ENCODE data around the gene FRMD4A. TPM values are rescaled to one million over a fixed set of nuclear protein-coding genes. Genes with fewer than 3 reads are reported as not detected.
"Not testable (repeated sequence)": the region's sequence is repeated elsewhere in the genome, so short reads cannot be mapped to it uniquely, and the experiment has no call there.

Gene FRMD4A
- total RNA-seq, 1 donor from 2014 or later, result 23.7 TPM

GRCh38 chr10:14200698-14201544 lies 129.8 kb downstream of the FRMD4A start:
- DNase-seq (ENCODE audit: low spot score), result no peak
- intact Hi-C loops (cut with DNase I), result no loop called here

- DNase-seq (ENCODE audit: low spot score), result not testable (repeated sequence)
- intact Hi-C loops (cut with DNase I), result loop anchor here (10.0 kb wide), 1 partner anchor 414 kb away; no protein-coding TSS in a partner anchor
Measured at GRCh38 chr10:14199098-14199497, 131.6 kb downstream of the FRMD4A start.

- intact Hi-C loops (cut with DNase I), result loop anchor here (10.0 kb wide), 1 partner anchor 413 kb away; no protein-coding TSS in a partner anchor
- no peak for DNase-seq (ENCODE audit: low spot score)
Measured at GRCh38 chr10:14198078-14198477, 132.6 kb downstream of the FRMD4A start.

- intact Hi-C loops (cut with DNase I), result loop anchor here (2.0 to 10.0 kb wide), 2 partner anchors 283 to 411 kb away; no protein-coding TSS in a partner anchor
- no peak for DNase-seq (ENCODE audit: low spot score)
Measured at GRCh38 chr10:14196113-14196512, 134.6 kb downstream of the FRMD4A start.

- no peak for DNase-seq (ENCODE audit: low spot score)
- intact Hi-C loops (cut with DNase I), result loop anchor here (10.0 kb wide), 1 partner anchor 411 kb away; no protein-coding TSS in a partner anchor
Measured at GRCh38 chr10:14195433-14195832, 135.3 kb downstream of the FRMD4A start.

GRCh38 chr10:14192746-14193145 lies 138.0 kb downstream of the FRMD4A start:
- intact Hi-C loops (cut with DNase I), result loop anchor here (10.0 kb wide), 1 partner anchor 408 kb away; no protein-coding TSS in a partner anchor
- no peak for DNase-seq (ENCODE audit: low spot score)

- intact Hi-C loops (cut with DNase I), result loop anchor here (10.0 kb wide), 1 partner anchor 407 kb away; no protein-coding TSS in a partner anchor
- DNase-seq (ENCODE audit: low spot score), result no peak
Measured at GRCh38 chr10:14191871-14192270, 138.9 kb downstream of the FRMD4A start.

GRCh38 chr10:14191407-14191806 lies 139.3 kb downstream of the FRMD4A start:
- intact Hi-C loops (cut with DNase I), result loop anchor here (10.0 kb wide), 1 partner anchor 407 kb away; no protein-coding TSS in a partner anchor

GRCh38 chr10:14190702-14191101 lies 140.0 kb downstream of the FRMD4A start:
- DNase-seq (ENCODE audit: low spot score), result no peak
- intact Hi-C loops (cut with DNase I), result loop anchor here (10.0 kb wide), 1 partner anchor 406 kb away; no protein-coding TSS in a partner anchor

More at GRCh38 chr10:14191407-14191806, 139.3 kb downstream of the FRMD4A start:
- DNase-seq (ENCODE audit: low spot score), result no peak

- DNase-seq (ENCODE audit: low spot score), result no peak
- intact Hi-C loops (cut with DNase I), result no loop called here
Measured at GRCh38 chr10:14186245-14186644, 144.5 kb downstream of the FRMD4A start.

GRCh38 chr10:14185316-14186045 lies 145.2 kb downstream of the FRMD4A start:
- intact Hi-C loops (cut with DNase I), result no loop called here
- DNase-seq (ENCODE audit: low spot score), result no peak

- intact Hi-C loops (cut with DNase I), result no loop called here
- DNase-seq (ENCODE audit: low spot score), result no peak
Measured at GRCh38 chr10:14184841-14185315, 145.8 kb downstream of the FRMD4A start.

- intact Hi-C loops (cut with DNase I), result no loop called here
- DNase-seq (ENCODE audit: low spot score), result no peak
Measured at GRCh38 chr10:14182781-14183180, 147.9 kb downstream of the FRMD4A start.

- intact Hi-C loops (cut with DNase I), result no loop called here
Measured at GRCh38 chr10:14181567-14181936, 149.2 kb downstream of the FRMD4A start.

GRCh38 chr10:14180911-14181566 lies 149.7 kb downstream of the FRMD4A start:
- intact Hi-C loops (cut with DNase I), result no loop called here

More at GRCh38 chr10:14181567-14181936, 149.2 kb downstream of the FRMD4A start:
- DNase-seq (ENCODE audit: low spot score), result no peak

GRCh38 chr10:14179251-14179650 lies 151.5 kb downstream of the FRMD4A start:
- DNase-seq (ENCODE audit: low spot score), result no peak
- intact Hi-C loops (cut with DNase I), result no loop called here

More at GRCh38 chr10:14180911-14181566, 149.7 kb downstream of the FRMD4A start:
- no peak for DNase-seq (ENCODE audit: low spot score)

- no peak for DNase-seq (ENCODE audit: low spot score)
- intact Hi-C loops (cut with DNase I), result no loop called here
Measured at GRCh38 chr10:14173706-14174594, 156.8 kb downstream of the FRMD4A start.

GRCh38 chr10:14173391-14173705 lies 157.4 kb downstream of the FRMD4A start:
- no peak for DNase-seq (ENCODE audit: low spot score)
- intact Hi-C loops (cut with DNase I), result no loop called here

Measured in cardiac septum (tissue), 1 donor.